K562 (cell line): ENCODE results near the gene TOMT. TPM values are rescaled to one million over a fixed set of nuclear protein-coding genes. Genes with fewer than 3 reads are reported as not detected.

Source experiments
- ATAC-seq: fragments of 200-7000 bp; cut with Tn5 transposase; 3 replicates; pipeline ENCODE4 v1.9.1; 2020; ENCODE audit warnings: moderate library complexity
- BruUV-seq: library from RNA; stranded (reverse); fragments of 400-500 nt; replicated peaks from 2 replicates; lab custom pipeline; 2021; lab: Mats Ljungman, UMichigan
- CTCF ChIA-PET: fragments of 300-600 bp; formaldehyde crosslinking; extraction: SDS; loops from one replicate; lab custom pipeline; 2021; ENCODE audit warnings: low intra/inter-chr PET ratio; lab: Yijun Ruan, JAX
- POLR2A ChIA-PET: fragments of 300-600, 350-650 bp; sonication (Branson Sonifier 250); formaldehyde crosslinking; extraction: SDS; loops from one replicate; lab custom pipeline; 2021; ENCODE audit warnings: antibody characterized with exemption, inconsistent platforms; lab: Yijun Ruan, JAX
- DNase-seq, 4 experiments: peaks; one replicate each; pipeline versions ENCODE4 v3.0.0 to v3.0.0-alpha.2; 2011 to 2018; ENCODE audit warnings: low spot score in 3 of 4, mixed read lengths in 3 of 4; ENCODE audit errors: extremely low read depth in 1 of 4
- FAIRE-seq: peaks from 2 replicates; lab custom pipeline; 2011; peaks lifted over from hg19 to GRCh38; lab: Jason Lieb, UNC
- H2AFZ ChIP-seq: 2 replicates; pipeline ENCODE4 v1.6.0; 2011; ENCODE audit warnings: low read depth, low read length, control low read depth, inconsistent platforms
- H3K27ac ChIP-seq: fragments of 200-600 bp; 3 replicates; pipeline ENCODE4 v1.8.0; 2011; ENCODE audit warnings: low read depth, mild to moderate bottlenecking, control low read depth, inconsistent platforms, low read length, moderate library complexity, mixed read lengths; ENCODE audit errors: extremely low read depth
- H3K27me3 ChIP-seq, 2 experiments: fragments of 300-600 bp in 1 of 2; 2 replicates in 1 of 2; 3 replicates in 1 of 2; pipeline versions ENCODE4 v1.6.0 to v1.8.0; 2011; ENCODE audit warnings: inconsistent platforms in 2 of 2, low read length in 2 of 2, mild to moderate bottlenecking in 1 of 2, mixed read lengths in 1 of 2, moderate library complexity in 1 of 2; ENCODE audit not compliant: control insufficient read depth in 2 of 2, insufficient read depth in 2 of 2
- H3K36me3 ChIP-seq: fragments of 300-600 bp; 3 replicates; pipeline ENCODE4 v1.8.0; 2011; ENCODE audit warnings: mild to moderate bottlenecking, low read length, inconsistent platforms; ENCODE audit not compliant: control insufficient read depth, insufficient read depth
- H3K4me1 ChIP-seq, 2 experiments: fragments of 200-600 bp in 1 of 2; replicated peaks in 1 of 2; 2 replicates in 1 of 2; 3 replicates in 1 of 2; pipeline versions ENCODE4 v1.5.1 to v1.8.0; 2011; ENCODE audit warnings: inconsistent platforms in 2 of 2, low read length in 2 of 2, mild to moderate bottlenecking in 1 of 2, mixed read lengths in 1 of 2, moderate library complexity in 1 of 2; ENCODE audit not compliant: control insufficient read depth in 2 of 2, insufficient read depth in 2 of 2
- H3K4me2 ChIP-seq: 2 replicates; pipeline ENCODE4 v1.6.1; 2011; ENCODE audit warnings: low read length, control low read depth, inconsistent platforms, mixed read lengths; ENCODE audit not compliant: insufficient read depth
- H3K4me3 ChIP-seq: fragments of 200-600 bp; sonication (generic), shearing (Covaris generic); 2 replicates; pipeline ENCODE4 v1.5.1; 2016; ENCODE audit warnings: control low read depth, inconsistent platforms
- H3K79me2 ChIP-seq: fragments of 200-600 bp; 3 replicates; pipeline ENCODE4 v1.8.0; 2011; ENCODE audit warnings: low read length, inconsistent platforms; ENCODE audit not compliant: control insufficient read depth, insufficient read depth
- H3K9ac ChIP-seq, 2 experiments: 2 replicates each; pipeline versions ENCODE4 v1.6.0 to v1.6.1; 2011; ENCODE audit warnings: low read depth in 2 of 2, low read length in 2 of 2, control low read depth in 1 of 2, inconsistent platforms in 1 of 2, mild to moderate bottlenecking in 1 of 2, mixed read lengths in 1 of 2; ENCODE audit not compliant: insufficient read depth in 1 of 2
- H3K9me1 ChIP-seq: one replicate; pipeline ENCODE4 v1.6.0; 2011; ENCODE audit warnings: inconsistent platforms, mild to moderate bottlenecking, low read length, moderate library complexity; ENCODE audit not compliant: control insufficient read depth, insufficient read depth
- H3K9me3 ChIP-seq: replicated peaks from 2 replicates; pipeline ENCODE4 v1.5.1; 2011; ENCODE audit warnings: low read depth, low read length, inconsistent platforms; ENCODE audit not compliant: control insufficient read depth, insufficient read depth
- H4K20me1 ChIP-seq: replicated peaks from 2 replicates; pipeline ENCODE4 v1.6.1; 2011; ENCODE audit warnings: low read length, inconsistent platforms, mixed read lengths; ENCODE audit not compliant: control insufficient read depth, insufficient read depth
- ILF3 ChIP-seq: fragments of 450-650 bp; IDR thresholded peaks from 2 replicates; pipeline ENCODE4 v1.6.1; 2018; ENCODE audit warnings: antibody characterized with exemption, mild to moderate bottlenecking, moderate library complexity, borderline replicate concordance
- NR2C2 ChIP-seq, 2 experiments: fragments of 200-800 bp in 1 of 2; sonication (Bioruptor generic) in 1 of 2; sonication (generic) in 1 of 2; formaldehyde crosslinking in 1 of 2; IDR thresholded peaks; 2 replicates each; pipeline versions ENCODE4 v1.6.1 to v1.8.0; 2016 to 2022; ENCODE audit warnings: mild to moderate bottlenecking in 1 of 2, missing compliant biosample characterization in 1 of 2, missing genetic modification characterization in 1 of 2, missing genetic modification reagents in 1 of 2
- XRCC4 ChIP-seq: IDR thresholded peaks from one replicate; pipeline ENCODE4 v1.6.1; 2011; ENCODE audit not compliant: insufficient read depth, insufficient read length; ENCODE audit errors: extremely low read depth
- ZNF586 ChIP-seq: fragments of 450-650 bp; formaldehyde crosslinking; conservative IDR thresholded peaks from 2 replicates; pipeline ENCODE4 v1.4.0; 2020; ENCODE audit warnings: mild to moderate bottlenecking, moderate library complexity
- WGBS: fragments of 100-300 bp; shearing (Covaris generic); methylation state at CpG from one replicate; pipeline ENCODE4 v1.1.6; 2016; ENCODE audit warnings: low coverage, mixed read lengths; ENCODE audit not compliant: insufficient coverage; ENCODE audit errors: missing lambda C conversion rate; 5-methylcytosine and 5-hydroxymethylcytosine counted together
- in situ Hi-C: fragments of 300-500 bp; cut with MboI; formaldehyde crosslinking; loops from 4 replicates; pipeline ENCODE4 v1.15.0; 2018; ENCODE audit warnings: inconsistent platforms, mixed read lengths
- intact Hi-C: fragments of 100-400 bp; cut with micrococcal nuclease; formaldehyde crosslinking; loops from 2 replicates; pipeline ENCODE4 v1.14.2; 2022
- polyA plus RNA-seq, 8 experiments: library from polyadenylated mRNA; depleted of rRNA in 4 of 8; stranded (reverse) in 5 of 8; unstranded in 3 of 8; fragments of >200 nt; fragmentation: Nextera tagmentation in 2 of 8; fragmentation: Illumina TruSeq in 1 of 8; extraction: Ambion mirVana in 2 of 8; extraction: Trizol in 1 of 8; gene quantifications; 2 replicates each; pipeline versions ENCODE4 v1.2.1 to v1.2.3, GENCODE V29; 2011 to 2014; ENCODE audit warnings: inconsistent platforms in 1 of 8, missing spikeins in 1 of 8
- total RNA-seq, 7 experiments: library from RNA; depleted of rRNA in 6 of 7; stranded (reverse); fragments of >200 nt in 6 of 7; fragmentation: Illumina TruSeq in 2 of 7; extraction: Trizol in 2 of 7; gene quantifications; 2 replicates each; pipeline versions ENCODE4 v1.2.1 to v1.2.3, GENCODE V29; 2011 to 2021; ENCODE audit warnings: low replicate concordance in 1 of 7
- TF ChIP-seq, protein P1 (sequence below): fragments of 450-650 bp; IDR thresholded peaks from 2 replicates; pipeline ENCODE4 v1.6.1; 2017; ENCODE audit warnings: antibody characterized with exemption
- TF ChIP-seq, protein P2 (sequence below): sonication (generic); formaldehyde crosslinking; IDR thresholded peaks from 2 replicates; pipeline ENCODE4 v1.8.1; 2023; ENCODE audit warnings: mild to moderate bottlenecking, missing genetic modification reagents

Gene TOMT
- total and polyA plus RNA-seq, 9 of the 15 experiments (the other 6 are each of a cell fraction or from before 2014, with no cell fraction given), result not detected

GRCh38 chr11:72119198-72119597 is 13.5 kb downstream of the TOMT start:
- peaks cover 29 to 47% of the 10 kb centered on the region in 2 experiments for H3K4me1 ChIP-seq
- no peaks in the 10 kb centered on the region for H3K79me2 ChIP-seq
- peak overlapping the region; percentile 78 for H2AFZ ChIP-seq
- intact Hi-C loops, result no loop called here
- ATAC-seq (peak; percentile 40), DNase-seq (no peak), FAIRE-seq (no peak)
- POLR2A ChIA-PET, result interaction anchor here (1.1 to 1.6 kb wide), 3 partner anchors 11 to 71 kb away, joined by 3 to 5 read pairs (median 4); no protein-coding TSS in a partner anchor
- in situ Hi-C loops, result no loop called here
- no peak overlapping the region for H3K4me3 ChIP-seq
- no peaks in the 10 kb centered on the region for H4K20me1 ChIP-seq
- TF ChIP-seq ZNF586 (no peak), NR2C2 (CRISPR knock-in tag; IDR thresholded peaks at IDR 0.05) (no peak), NR2C2 (tag; IDR thresholded peaks at IDR 0.05) (no peak), ILF3 (no peak), XRCC4 (no peak)
- TF ChIP-seq, protein P1, sequence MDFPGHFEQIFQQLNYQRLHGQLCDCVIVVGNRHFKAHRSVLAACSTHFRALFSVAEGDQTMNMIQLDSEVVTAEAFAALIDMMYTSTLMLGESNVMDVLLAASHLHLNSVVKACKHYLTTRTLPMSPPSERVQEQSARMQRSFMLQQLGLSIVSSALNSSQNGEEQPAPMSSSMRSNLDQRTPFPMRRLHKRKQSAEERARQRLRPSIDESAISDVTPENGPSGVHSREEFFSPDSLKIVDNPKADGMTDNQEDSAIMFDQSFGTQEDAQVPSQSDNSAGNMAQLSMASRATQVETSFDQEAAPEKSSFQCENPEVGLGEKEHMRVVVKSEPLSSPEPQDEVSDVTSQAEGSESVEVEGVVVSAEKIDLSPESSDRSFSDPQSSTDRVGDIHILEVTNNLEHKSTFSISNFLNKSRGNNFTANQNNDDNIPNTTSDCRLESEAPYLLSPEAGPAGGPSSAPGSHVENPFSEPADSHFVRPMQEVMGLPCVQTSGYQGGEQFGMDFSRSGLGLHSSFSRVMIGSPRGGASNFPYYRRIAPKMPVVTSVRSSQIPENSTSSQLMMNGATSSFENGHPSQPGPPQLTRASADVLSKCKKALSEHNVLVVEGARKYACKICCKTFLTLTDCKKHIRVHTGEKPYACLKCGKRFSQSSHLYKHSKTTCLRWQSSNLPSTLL, result no peak
- TF ChIP-seq, protein P2, sequence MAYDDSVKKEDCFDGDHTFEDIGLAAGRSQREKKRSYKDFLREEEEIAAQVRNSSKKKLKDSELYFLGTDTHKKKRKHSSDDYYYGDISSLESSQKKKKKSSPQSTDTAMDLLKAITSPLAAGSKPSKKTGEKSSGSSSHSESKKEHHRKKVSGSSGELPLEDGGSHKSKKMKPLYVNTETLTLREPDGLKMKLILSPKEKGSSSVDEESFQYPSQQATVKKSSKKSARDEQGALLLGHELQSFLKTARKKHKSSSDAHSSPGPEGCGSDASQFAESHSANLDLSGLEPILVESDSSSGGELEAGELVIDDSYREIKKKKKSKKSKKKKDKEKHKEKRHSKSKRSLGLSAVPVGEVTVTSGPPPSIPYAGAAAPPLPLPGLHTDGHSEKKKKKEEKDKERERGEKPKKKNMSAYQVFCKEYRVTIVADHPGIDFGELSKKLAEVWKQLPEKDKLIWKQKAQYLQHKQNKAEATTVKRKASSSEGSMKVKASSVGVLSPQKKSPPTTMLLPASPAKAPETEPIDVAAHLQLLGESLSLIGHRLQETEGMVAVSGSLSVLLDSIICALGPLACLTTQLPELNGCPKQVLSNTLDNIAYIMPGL (CRISPR knock-in tag), result no peak
- TF ChIP-seq, all 486 proteins: peak for 0
- no TSS peak for BruUV-seq
- no peaks in the 10 kb centered on the region for H3K27me3 ChIP-seq
- CTCF ChIA-PET, result no interaction called here
- peak overlapping the region; percentile 28 to 83; a peak in 2 of 4 replicates for H3K9ac ChIP-seq
- H3K36me3 ChIP-seq, result no peaks in the 10 kb centered on the region
- H3K9me3 ChIP-seq, result no peaks in the 10 kb centered on the region
- WGBS, result 73% methylated on average over 6 of the region's 6 CpGs
- no peak overlapping the region; the same call in 1 of the 2 replicates for H3K4me2 ChIP-seq
- H3K9me1 ChIP-seq, result no peaks in the 10 kb centered on the region
- peak overlapping the region; percentile 64; the same call in 1 of the 3 replicates for H3K27ac ChIP-seq
